ENCODE results near the gene PTGFRN. TPM values are rescaled to one million over a fixed set of nuclear protein-coding genes. Genes with fewer than 3 reads are reported as not detected.

PTGFRN gene
- total RNA-seq, 2 experiments from 2014 or later: 7.6 to 7.9 TPM

GRCh38 chr1:116986421-116987255 lies 76.9 kb downstream of the PTGFRN start:
- POLR2A ChIA-PET: no interaction called here
- CTCF ChIA-PET: interaction anchor here (1.5 kb wide), 1 partner anchor 52 kb away, joined by 3 read pairs; no protein-coding TSS in a partner anchor

GRCh38 chr1:116987256-116987555 lies 77.5 kb downstream of the PTGFRN start:
- POLR2A ChIA-PET: no interaction called here
- CTCF ChIA-PET: no interaction called here

DNA sequence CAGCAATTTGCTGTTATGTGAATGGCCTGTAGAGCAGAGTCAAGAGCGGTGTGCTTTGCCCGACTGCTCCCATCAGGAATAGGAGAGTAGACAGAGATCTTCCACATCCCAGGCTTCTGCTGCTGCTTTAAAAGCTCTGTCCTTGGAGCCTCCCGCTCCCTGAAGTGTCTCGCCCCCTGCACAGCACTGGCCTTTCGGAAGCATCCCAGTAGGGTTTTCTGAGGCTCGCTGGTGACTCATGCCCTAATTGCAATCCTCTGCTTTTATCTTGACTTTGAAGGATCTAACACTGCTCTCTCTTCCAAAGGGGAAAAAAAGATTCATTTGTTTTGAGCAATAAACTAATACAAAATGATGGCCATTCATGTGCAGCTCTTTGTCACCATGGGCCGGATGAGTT lies 78.5 kb downstream of the PTGFRN start:
- POLR2A ChIA-PET: no interaction called here
- CTCF ChIA-PET: no interaction called here

DNA sequence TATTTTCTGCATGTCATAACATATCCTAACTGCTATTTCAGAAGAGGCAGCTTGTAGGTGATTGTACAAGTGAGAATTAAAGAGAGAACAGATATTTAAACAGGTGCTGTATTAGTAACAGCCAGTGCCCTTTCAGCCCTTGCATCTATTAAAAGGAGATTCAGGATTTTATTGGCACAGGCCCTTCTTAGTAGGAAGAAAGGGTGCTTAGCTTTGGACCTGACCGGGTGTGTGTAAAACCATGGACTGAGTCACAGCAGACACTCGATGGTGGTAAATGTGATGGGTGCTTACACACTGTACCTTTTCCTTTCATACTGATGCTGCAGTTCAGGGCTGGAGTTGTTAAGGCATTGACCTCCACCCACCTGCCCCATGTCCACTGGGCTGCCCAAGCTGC lies 79.2 kb downstream of the PTGFRN start:
- ChIA-PET CTCF (no interaction called here), POLR2A (no interaction called here)

DNA sequence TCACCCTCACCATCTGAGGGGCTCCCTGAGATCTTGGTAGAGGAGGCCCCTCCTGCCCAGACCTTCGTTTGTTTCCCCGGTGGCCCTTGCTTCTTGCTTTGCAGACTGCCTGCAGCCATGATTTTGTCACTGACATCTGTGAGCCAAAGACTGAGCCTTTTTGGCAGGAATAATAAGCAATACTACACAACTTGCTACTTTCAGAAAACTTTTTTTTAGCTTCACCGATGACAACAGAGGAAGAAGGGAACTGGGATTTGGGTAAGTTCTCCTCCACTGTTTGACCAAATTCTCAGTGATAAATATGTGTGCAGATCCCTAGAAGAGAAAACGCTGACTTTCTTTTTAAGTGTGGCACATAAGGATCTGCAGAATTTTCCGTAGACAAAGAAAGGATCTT lies 80.1 kb downstream of the PTGFRN start:
- CTCF ChIA-PET: no interaction called here
- POLR2A ChIA-PET: no interaction called here

GRCh38 chr1:116990612-116991151 lies 81.0 kb downstream of the PTGFRN start:
- ChIA-PET POLR2A (no interaction called here), CTCF (no interaction called here)

- POLR2A ChIA-PET: no interaction called here
- CTCF ChIA-PET: no interaction called here
Observed at GRCh38 chr1:116991171-116991845, 81.6 kb downstream of the PTGFRN start.

DNA sequence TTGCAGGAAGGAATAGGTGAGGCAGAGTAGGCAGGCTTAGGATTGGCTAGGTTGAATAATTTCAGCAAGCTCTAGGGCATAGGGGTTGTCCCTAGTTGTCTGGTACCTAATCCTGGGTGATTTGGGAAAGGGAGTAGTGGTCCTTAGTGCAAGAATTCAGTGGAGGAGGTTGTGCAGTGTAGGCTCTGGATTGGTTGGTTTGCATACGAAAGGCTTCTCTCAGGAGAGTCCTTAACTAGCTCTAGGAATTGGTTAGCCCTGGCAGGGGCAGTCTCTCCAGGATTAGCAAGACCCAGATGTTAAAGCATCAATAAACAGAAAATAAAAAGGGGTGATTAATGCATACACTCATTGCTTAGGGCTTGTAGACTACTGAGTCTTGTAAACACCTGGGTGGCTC lies 82.2 kb downstream of the PTGFRN start:
- CTCF ChIA-PET: no interaction called here

DNA sequence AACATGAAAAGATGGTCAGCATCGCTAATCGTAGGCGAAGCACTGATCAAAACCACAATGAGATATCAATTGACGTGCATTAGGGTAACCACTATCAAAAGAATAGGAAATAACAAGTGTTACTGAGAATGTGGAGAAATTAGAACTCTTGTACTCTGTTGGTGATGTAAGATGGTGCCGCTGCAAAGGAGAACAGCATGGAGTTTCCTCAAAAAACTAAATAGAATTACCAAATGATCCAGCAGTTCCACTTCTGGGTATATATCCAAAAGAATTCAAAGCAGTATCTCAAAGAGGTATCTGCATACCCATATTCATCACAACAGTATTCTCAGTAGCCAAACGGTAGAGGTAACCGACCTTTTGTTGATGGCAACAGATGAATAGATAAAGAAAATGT lies 83.6 kb downstream of the PTGFRN start:
- POLR2A ChIA-PET: no interaction called here
- CTCF ChIA-PET: no interaction called here

More for the DNA sequence above, 82.2 kb downstream of the PTGFRN start:
- POLR2A ChIA-PET: no interaction called here

DNA sequence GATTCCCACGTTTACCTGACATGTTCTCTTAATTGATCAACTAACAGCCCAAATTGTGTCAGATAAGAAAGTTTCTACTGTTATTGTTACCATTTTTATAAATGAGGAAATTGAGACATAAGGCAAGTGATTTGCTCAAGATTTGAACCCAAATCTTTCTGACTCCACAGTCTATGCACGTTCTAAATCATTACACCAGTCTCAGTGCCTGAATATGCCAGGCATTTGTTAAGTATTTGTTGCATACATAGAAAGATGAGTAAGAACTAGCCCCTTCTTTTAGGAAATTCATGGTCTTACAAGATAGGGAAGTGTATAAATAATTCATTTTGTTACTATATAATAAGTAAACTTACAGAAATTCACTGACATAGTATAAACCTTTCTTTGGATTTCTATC lies 84.7 kb downstream of the PTGFRN start:
- ChIA-PET CTCF (no interaction called here), POLR2A (no interaction called here)

DNA sequence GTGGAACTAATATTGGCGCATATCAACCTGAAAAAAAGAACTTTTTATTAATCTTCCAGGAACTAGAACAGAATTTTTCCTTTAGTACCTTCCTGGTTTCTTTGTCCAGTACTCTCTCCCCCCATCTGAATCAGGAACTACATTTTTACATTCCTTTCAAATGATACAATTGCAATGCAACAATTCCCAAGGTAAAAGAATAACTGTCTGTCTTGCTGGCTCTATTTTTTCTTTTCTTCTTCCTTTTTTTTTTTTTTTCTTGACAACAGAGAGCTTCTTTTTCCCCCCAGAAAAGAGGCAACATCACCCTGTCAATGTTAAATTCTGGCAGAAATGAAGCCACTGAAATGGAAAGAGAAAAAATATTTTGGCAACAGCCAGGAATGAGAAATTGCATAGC lies 87.3 kb downstream of the PTGFRN start:
- POLR2A ChIA-PET: no interaction called here
- CTCF ChIA-PET: no interaction called here

GRCh38 chr1:116997636-116998035 lies 87.9 kb downstream of the PTGFRN start:
- CTCF ChIA-PET: no interaction called here
- POLR2A ChIA-PET: no interaction called here

DNA sequence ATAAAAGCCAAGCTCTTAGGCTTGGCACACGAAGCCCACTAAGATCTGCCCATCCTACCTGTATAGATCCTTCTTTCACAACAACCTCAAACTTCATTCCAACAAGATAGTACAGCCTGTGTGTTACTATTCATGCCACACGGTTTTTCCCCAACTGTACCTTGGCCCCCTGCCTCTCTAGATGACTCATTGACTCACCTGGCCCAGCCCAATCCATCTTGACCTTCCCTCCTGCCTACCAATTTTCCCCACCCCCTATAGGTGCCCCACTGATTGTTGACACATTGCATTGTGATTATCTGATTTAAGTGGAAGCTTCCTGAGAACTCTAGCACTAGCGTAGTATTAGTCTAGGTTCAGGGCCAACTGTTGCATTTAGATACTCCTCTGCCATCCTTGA lies 89.9 kb downstream of the PTGFRN start:
- ChIA-PET POLR2A (no interaction called here), CTCF (interaction anchor here (0.8 kb wide), 1 partner anchor 57 kb away, joined by 3 read pairs; no protein-coding TSS in a partner anchor)

DNA sequence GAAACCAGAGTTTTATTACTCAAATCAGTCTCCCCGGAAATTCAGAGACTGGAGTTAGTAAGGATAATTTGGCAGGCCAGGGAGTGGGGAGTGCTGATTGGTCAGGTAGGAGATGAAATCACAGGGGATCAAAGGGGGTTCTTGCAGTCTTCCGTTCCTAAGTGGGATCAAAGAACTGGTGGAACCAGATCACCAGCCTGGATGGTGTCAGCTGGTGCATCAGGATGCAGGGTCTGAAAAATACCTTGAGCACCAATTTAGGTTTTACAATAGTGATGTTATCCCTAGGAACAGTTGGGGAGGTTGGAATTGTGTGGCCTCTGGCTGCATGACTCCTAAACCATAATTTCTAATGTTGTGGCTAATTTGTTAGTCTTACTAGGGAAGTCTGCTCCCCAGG lies 90.4 kb downstream of the PTGFRN start:
- ChIA-PET CTCF (interaction anchor here (0.8 kb wide), 1 partner anchor 56 kb away, joined by 3 read pairs; no protein-coding TSS in a partner anchor), POLR2A (no interaction called here)

- ChIA-PET CTCF (no interaction called here), POLR2A (no interaction called here)
Observed at GRCh38 chr1:117001254-117001927, 91.7 kb downstream of the PTGFRN start, which contains the start of gene CD101. TSS of gene CD101 (plus strand) at chr1:117001760. CDS start at chr1:117001818, 58 bp downstream.

GRCh38 chr1:117003223-117003875 lies 93.6 kb downstream of the PTGFRN start:
- ChIA-PET CTCF (no interaction called here), POLR2A (no interaction called here)

- CTCF ChIA-PET: no interaction called here
- POLR2A ChIA-PET: no interaction called here
Observed at GRCh38 chr1:117007719-117008013, 98.0 kb downstream of the PTGFRN start.

- CTCF ChIA-PET: no interaction called here
- POLR2A ChIA-PET: no interaction called here
Observed at GRCh38 chr1:117008656-117009055, 98.9 kb downstream of the PTGFRN start.

DNA sequence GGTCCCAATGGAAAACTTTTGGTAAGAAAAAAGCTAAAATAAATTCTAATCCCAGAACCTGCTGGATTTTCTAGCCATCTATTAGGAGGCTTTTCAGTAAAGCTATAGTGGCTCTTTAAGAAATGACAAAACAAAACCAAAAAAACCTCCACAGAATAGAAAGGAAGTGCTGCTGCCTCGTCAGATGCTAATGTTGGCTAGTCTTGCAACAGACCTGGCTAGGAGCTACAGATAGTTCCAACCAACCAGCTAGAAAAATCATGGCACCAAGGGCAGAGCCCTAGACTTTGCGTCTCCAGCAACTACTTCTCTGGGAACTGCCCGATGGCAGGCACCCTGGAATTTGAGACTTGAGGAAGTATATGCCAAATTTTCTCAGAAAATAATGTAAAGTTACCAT lies 99.4 kb downstream of the PTGFRN start:
- CTCF ChIA-PET: no interaction called here

GRCh38 chr1:117010310-117010969 lies 100.7 kb downstream of the PTGFRN start:
- CTCF ChIA-PET: no interaction called here
- POLR2A ChIA-PET: no interaction called here

More for the DNA sequence above, 99.4 kb downstream of the PTGFRN start:
- POLR2A ChIA-PET: no interaction called here

Measured in activated CD8-positive, alpha-beta memory T cell treated with anti-CD3 and anti-CD28 coated beads for 36 hours (primary cell).